Mucosa of gallbladder (tissue), 1 donor: ENCODE results near the gene HOXB3. TPM values are rescaled to one million over a fixed set of nuclear protein-coding genes. Genes with fewer than 3 reads are reported as not detected.

Source experiments
- DNase-seq: peaks from one replicate; pipeline ENCODE4 v3.0.0-alpha.2; 2020; ENCODE audit warnings: low spot score
- total RNA-seq: library from RNA; stranded (reverse); gene quantifications from one replicate; pipeline ENCODE4 v1.2.1, GENCODE V29; 2021
- donor health status: DM: no; HTN: no; CAD: no.

The HOXB3 gene
- total RNA-seq, 1 donor from 2014 or later, result 17.2 TPM

DNA sequence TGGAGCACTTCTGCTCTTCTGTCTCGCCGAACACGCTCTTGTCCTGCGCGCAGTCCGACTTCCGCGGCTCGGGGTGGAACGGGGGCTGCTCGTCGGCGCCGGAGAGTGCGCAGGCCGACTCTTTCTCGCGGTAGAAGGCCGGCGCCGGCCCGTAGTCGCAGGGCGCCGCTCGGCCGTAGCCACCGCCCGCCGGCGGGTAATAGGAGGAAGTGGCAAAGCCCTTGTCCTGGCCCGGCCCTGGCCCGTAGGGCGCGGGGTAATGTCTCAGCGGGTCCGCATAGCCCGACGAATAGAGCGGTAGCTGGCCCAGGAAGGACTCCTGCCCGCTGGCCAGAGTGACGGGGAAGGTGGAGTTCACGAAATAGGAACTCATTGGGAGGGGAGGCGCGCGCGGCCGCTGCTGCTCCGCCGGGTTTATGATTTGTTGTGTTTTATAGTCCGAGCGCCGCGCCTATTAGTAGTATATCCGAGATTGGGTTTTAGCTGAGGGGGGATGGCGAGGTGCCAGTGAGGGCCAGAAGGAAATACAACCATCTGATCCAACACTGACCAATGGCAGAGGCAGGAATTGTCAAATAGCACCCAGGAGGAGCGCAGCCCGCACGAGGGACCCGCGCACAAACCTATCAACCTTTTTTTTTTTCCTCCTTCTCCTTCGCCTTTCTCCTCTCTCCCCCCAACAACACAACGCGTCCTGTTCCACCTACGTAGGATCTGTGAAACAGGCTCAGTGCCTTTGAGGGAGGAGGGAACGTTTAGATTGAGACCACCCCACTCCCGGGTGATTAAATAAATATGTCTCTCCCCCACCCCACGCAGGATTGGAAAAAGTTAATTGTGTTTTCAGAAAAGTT, 8.0 kb upstream of the HOXB3 start:
- DNase-seq, result no peak

DNA sequence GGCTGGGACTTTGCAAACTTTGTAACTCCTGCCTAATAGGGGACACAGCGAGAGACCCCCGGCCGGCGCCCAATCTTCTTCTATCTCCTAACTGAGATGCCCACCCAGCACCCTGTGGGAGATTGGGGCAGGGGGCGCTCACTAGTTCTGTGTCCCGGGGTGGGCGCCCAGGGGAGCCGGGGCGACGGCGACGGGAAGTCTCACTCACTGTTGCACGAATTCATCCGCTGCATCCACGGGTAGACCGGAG, 7.4 kb upstream of the HOXB3 start:
- DNase-seq, result no peak

DNA sequence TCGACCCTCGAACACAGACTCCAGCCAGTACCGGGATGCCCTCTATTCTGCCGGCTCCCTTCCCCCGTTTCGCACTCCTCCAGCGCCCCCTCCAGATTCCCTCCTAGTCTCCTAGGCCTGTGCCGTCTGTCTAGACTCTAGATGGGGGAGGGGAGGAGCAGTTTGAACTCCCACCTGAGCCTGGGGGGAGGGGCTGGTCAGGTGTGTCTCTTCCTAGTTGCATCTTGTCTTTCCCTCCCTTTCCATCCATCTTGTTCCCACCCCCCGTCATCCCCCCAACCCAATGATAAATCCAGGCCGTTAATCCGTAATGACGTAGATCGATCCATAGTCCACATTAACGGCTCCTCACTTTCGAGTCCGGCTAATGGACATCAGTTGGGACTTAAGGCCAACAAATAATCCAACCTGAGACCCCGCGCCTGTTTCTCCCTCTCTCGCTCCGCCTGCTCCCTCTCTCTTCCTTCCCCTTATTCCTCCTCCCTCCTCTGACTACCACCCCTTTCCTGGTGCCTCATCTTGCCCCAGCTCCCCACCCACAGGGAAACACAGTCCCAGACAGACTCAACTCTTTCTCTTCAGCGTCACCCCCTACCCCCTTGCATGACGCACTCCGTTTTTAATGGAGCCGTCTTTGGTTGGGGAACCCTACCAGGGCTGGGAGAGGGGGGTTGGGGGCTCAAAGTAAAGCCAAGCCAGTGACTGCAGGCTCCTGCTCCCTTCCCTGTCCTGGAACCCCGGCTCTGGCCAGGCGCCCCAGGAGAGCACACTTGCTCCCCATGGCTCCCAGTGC, 6.9 kb upstream of the HOXB3 start:
- no peak for DNase-seq

DNA sequence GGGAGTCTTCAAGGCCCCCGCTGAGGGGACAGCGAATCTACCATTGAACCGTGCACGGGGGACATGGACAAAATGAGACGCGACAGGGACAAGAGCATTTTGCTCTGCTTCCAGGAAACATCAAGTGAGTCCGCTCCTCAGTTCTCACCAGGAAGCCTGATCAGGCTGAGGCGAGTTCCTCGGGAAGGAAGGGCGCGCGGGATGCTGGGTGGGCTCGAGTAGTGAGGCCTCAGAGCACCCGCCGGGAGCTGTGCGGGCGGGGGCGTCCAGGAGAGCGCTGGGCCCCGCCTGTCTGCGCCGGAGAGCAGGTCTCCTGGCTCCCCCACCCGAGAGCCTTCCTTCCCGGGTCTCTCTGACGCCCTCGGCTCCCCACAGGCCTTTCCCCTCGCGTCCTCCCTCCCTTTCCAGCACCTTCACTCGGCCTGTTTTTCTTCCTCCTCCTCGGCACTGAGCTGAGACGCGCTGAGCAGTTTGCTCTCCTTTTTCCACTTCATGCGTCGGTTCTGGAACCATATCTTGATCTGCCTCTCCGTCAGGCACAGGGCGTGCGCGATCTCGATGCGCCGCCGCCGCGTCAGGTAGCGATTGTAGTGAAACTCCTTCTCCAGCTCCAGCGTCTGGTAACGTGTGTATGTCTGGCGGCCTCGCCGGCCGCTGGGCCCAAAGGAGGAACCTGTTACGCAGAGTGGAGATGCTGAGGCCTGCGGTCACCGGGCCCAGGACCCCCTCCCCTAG, 6.1 kb upstream of the HOXB3 start:
- no peak for DNase-seq

DNA sequence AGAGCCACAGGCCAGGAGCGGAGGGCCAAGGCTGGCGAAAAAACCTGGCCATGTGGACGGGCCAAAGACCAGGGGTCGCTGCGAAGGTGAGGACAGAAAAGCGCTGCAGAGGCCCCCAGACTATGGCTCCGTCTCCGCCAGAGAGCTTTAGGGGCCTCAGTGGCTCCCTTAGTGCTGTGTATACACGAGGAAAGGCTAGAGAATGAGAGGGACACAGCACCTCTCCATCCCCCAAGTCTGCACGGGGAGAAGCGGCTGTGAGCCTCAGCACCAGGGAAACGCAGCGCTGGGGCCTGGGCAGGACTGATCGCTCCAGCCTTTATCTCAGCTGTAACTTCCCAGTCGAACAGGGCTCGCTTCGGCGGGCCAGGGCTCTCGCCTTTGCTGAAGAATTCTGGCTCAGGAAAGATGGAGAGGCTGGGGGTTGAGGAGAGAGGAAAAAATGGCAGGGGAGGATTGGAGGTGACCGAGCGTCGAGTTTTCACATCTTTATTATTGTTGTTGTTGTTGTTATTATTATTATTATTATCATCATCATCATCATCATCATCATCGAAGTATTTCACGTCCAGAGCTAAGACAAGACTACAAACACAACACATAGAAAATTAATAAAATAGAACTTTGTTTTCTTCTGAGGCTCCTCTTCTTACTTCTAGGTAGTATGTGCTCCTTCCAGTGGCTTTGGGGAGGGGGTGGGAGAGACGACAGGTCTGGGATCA, 5.4 kb upstream of the HOXB3 start:
- no peak for DNase-seq

DNA sequence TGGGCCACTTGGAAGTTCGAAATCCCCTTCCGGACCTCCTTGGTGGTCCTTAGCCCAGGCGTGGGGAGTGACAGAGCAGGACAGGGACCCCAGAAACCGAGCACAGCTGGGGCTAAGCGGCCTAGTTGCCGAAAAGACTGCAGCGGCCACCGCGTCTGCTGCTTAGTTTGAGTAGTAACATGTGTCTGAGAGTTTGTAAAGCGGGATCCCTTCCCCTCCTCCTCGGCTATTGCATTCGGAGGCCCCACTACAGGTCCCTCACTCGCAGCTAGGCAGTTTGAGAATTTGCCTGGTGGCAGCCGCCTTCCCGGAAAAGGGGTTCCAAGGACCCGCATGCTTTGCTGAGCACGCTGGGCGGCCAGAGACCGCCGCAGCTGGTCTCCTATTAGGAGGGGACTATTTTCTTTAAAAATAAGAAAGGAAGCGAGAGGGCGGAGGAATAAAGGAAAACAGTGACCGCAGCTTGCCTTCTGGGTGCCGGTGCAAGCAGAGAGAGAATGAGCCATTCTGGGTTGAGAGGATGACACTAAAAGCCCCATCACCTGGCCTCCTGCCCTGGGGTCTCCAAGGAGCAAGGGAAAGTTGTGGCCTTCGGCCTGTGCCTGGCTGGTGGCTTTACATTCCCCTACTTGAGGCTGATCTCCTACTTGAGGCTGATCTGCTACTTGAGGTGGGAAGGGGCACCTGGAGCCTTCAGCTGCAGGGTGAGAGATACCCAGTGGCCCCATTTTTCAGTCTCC, 4.7 kb upstream of the HOXB3 start:
- DNase-seq, result no peak

DNA sequence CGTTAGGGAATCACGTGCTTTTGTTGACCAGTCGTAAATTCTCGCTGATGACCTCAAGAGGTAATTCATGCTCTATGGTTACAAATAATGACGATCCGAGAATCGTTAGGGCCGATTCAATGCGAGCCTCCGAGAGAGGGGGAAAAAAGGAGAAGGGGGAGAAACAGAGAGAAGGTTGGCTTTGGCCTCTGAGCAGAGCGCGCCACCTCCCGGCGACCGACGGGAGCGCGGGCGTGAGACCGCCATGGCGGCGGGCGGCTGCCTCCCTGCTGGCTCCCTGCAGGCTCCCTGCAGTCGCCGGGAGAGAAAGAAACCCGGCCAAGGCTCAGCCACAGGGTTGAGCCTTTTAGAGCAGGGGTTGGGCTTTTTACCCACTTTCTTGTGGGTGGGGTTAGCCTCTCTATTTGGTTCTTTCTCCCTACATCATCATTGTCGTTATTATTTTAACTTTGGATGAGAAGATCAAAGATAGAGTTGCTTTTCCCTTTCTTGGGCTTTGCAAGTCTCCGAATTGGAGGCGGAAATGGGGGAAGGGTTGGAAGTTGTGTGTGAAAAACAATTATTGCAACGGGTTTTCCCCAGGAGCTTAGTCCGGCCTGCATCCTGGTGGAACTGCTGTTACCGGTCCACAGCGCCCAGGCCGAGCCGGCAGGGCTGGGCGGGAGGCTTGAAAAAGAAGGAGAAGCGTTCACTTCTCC, 3.9 kb upstream of the HOXB3 start:
- DNase-seq, result peak; percentile 76

DNA sequence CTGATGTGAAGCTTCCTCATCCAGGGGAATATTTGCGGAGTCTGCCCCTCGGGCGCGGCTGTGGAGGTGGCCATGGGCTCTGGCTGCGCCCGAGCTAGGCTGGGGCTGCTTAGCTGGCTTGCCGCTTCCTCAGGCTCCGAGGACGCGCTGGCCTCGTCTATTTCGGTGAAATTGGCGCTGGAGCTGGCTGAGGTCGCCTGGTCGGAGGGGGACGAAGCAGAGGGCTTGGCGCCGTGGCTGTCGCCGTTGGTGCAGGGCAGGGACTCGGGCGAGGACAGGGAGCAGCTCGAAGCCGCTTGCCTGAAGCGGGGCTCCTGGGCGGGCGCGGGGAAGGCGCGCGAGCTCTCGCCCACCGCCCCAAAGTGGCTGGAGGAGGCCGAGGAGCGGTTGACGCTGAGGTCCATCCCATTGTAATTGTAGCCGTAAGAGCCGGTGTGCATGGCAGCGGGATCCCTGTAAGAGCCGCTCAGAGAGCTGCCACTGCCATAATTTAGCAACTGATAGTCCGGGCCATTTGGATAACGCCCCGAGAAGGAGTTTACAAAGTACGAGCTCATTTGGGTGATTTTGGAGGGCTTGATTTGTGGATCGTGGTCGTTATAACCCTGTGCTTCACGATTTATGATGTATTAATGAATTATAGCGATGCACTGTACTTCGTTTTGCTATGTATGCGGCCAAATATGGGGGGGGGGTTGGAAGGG, 3.2 kb upstream of the HOXB3 start, which contains the start of gene HOXB5:
Gene HOXB5, minus strand, starts transcription at position 654 of the 704 bp plus-strand sequence. Its CDS starts 97 bp downstream, at position 557.
- DNase-seq, result no peak

DNA sequence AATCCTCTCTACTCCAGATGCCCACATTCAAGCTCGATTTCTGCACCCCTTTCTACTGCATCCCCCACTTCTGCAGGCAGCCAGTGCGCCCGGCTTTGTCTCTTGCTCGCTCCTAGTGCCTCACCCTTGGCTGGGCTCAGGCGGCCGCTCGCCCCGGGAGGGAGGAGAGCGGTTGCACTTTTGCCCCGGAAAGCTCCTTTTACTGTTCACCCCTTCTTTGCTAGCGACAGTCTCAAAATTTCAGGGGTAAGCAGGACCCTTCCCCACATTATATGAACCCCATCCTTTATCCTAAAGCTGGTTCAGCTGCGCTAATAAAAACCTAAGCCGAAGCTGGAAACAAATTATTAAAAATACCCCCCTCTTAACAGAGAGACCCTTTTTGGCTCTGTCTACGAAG, 2.5 kb upstream of the HOXB3 start:
- DNase-seq, result no peak

DNA sequence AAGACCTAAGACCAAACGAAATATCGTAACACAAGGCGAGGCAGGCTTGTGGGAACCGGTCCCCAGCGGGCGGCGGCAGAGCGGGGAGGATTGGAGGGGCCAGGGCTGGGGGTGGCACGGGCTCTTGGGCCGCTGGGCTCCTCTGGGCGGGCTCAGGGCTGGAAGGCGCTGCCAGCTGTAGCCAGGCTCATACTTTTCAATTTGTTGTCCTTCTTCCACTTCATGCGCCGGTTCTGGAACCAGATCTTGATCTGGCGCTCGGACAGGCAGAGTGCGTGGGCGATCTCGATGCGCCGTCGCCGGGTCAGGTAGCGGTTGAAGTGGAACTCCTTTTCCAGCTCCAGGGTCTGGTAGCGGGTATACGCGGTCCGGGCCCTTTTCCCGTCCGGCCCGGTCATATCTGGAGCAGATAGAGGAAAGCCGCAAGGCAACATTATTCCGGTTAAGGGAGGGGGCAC, 2.0 kb upstream of the HOXB3 start:
- DNase-seq, result no peak

DNA sequence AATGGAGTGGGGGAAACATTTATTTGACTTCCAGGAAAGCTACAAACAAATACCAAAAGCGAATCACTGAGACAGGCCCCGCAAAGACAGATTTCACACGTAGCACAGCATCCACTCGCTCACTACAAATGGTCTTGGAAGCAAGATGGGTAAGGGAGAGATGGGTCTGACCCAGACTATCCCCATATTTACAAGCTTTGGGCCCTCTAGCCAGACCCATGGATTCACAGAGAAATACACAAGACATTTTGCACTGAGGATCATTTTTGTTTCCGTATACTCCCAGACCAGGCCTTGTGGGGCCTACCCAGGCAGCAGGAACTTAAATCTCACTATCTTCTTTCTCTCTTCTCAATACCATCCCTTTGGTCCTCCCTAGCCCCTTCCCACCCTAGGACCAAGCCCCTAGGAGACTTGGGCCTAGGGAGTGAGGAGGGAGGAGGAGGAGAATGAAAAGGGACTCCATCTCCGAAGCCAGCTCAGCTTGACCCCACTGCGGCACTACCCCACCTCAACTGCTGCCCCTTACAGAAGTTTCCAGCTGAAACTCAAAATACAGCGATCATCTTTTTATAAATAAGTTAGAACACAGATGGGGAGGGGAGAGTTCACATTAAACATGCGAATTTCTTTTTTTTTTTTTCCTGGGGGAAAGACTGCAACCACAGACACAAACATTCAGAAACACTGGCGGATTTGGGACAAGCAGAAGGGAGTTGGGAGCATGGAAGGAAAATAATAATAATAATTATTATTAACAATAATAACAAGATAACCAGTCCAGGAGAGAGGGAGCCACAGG, 1.4 kb upstream of the HOXB3 start:
- no peak for DNase-seq

DNA sequence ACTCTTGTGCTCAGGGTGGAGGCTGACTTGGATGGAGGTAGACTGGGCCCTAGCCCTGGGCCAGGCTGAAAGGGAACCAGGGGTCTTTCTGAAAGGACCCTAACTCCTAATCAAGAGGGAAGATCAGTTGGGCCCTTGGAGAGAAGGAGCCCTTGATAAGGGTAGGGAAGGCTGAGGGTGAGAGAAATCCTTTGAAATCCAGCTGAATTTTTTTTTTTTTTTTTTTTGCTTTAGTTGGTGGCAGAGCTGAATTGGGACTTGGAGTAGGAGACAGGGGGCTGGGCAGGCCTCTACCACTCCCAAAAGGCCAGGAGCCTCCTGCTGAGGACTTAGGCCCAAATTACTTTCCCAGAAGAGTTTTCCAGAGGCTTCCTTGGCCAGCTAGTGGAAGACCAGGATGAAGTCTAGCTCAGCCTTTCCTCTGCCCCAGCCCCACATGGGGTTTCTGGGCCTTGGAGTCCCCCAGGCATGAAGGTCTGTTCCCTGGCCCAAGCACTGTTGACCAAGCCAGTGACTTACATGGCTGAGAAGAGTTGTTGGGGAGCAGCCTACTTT, 643 bp upstream of the HOXB3 start:
- no peak for DNase-seq

DNA sequence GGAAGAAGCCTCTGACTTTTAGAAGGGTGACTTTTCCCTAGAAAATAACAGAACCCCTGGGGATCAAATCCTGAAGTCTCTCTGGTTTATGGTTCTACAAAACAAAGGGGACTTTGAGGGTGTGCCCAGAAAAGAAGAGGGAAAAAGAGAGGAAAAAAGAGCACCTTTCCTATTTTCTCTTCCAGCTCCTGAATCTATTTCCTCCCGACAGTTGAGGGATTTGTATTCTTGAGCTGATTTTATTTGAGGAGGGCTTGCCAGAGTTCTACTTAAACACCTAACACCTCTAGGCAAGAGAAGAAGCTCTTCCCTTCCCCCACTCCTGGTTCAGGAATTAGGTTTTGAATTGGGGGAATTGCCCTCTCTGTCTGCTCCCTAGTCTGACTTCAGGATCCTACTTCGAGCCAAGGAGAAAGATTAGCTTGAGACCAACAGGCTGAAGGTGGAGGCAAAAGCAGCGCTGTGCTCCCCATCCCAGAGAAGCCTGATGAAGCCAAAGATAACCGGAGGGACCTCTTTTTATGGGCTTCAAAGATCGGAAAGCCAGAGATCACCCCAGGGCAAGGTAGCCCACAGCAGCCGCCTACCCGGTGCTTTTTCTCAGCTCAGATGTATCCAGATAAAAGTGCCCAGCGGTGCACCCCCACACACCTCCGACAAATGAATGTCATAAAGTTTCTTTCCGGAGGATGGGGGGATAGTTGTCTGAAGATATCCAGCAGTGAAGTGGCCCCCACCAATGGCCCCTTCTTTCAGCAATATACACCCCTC, 796 bp downstream of the HOXB3 start:
- no peak for DNase-seq

DNA sequence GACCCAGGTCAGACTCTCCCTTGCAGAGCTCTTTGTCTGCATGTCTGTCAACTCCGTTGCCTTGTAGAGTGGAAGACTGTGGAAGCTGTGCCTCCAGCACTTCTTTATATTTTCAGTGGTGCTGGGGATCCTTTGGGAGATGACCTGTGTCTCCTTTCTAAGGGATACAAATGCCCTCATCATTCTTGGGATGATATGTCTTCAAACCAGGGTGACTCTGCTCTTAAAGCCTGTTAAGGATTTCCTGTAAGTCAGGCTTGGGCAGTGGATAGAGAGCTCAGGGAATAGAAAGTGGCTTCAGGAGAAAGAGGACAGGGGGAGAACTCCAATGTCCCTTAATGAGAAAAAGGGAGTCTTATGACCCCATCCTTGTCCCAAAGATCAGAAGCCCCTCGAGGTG, 1.5 kb downstream of the HOXB3 start:
- no peak for DNase-seq

DNA sequence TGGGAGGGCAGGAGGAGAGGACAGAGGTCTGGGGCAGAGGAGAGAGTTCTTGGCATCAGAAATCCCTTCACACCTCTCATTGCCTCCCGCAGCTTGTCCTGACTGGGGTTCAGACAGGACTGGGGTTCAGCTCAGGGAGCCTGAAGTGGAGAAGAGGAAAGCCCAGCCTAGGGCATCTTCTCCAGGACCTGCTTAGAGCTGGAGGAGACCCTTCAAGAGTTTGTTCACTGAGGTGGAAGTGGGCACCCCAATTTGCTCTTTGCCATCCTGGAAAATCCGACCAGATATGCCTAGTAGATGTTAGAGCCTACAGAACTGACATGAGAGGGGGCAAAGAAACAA, 2.0 kb downstream of the HOXB3 start:
- DNase-seq, result no peak

DNA sequence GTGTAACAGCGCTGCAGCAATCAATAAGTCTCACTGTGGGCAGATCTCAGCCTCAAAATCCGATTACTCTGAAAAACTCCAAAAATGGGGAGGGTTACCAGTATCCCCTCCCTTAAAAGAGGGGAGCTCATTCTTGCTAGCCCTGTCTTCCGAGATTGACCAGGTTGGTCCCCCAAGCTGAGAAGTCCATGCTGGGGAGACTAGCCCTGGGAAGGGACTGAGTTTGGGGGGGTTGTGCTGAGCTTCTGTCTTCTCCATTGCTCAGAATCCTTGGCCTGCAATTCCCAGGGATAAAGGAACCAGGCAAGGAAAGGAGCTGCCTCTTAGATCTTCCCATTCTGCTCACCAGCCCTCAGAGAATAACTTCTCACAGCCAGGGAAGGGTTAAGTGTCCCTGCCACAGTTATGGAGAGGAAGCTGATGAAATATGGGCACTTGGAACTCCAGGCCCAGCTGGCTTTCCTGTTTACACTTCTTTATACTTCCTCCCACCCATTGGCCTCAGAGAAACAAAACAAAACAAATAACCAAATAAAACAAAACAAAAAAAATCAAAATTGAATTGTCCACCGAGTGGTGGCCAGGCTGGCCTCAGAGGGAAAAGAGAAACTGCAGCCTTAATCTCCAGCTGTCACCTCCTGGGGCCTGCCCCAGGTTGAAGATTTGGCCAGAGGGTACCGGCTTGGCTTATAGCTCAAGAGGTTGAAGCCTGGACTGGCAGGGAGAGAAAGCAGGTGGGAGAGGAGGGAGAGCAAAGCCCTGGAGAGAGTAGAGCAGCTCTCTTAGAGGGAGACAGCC, 2.6 kb downstream of the HOXB3 start:
- no peak for DNase-seq
